ENCODE measurements around the gene FAM171A1. TPM values are rescaled to one million over a fixed set of nuclear protein-coding genes. Genes with fewer than 3 reads are reported as not detected.
A peak's percentile ranks its signal among the peaks of the same experiment; 100 is the strongest.

FAM171A1 gene
- total RNA-seq, 2 donors from 2014 or later, result 2.4 to 3.9 TPM

DNA sequence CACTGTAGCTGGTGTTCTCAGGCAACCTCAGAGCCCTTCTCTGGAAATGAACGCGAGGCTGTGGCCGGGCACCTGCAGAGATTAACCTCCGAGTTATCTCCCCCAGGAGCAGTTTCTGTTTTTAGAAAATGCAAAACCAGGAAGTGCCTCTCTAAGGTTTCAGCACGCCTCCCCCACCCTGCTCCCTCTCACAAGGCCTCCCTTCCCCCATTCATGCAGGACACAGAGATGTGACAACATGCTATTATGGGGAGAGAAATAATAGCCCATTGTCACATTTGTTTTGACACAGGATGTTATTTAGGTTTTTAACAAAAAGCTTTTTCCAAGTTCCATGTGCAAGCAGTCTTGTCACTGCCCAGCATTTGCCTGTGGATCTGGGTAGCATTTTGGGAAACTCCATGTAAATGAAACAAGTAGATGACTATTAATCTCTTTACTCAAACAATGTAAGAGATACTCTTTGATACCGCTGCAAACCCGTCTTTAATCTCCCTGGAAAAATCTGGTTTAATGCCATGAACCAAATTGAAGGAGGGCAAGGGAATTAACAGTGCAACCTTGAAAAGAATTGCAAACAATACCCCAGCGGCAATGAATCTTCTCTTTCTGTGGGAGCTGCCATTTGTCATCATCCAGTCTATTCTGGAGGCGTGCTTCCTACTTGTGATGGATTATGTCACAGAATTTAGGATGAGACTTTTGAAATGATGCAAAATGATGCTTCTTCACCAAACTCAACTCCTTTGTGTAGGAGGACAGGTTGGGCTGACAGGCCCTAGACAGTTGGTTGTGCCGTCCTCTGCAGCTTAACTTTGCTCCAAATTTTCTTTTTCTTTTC lies 116.1 kb downstream of the FAM171A1 start:
- ATAC-seq (replicated peaks), result peak; percentile 78
- Mint-ChIP-seq H3K36me3 (ENCODE audit: low read depth) (no peaks in the 10 kb centered on the region), H3K4me3 (peak overlapping the region; percentile 87), H3K9me3 (no peaks in the 10 kb centered on the region), H3K4me1 (peaks cover 12% of the 10 kb centered on the region), H3K27ac (peak overlapping the region; percentile 88), H3K27me3 (no peaks in the 10 kb centered on the region)

DNA sequence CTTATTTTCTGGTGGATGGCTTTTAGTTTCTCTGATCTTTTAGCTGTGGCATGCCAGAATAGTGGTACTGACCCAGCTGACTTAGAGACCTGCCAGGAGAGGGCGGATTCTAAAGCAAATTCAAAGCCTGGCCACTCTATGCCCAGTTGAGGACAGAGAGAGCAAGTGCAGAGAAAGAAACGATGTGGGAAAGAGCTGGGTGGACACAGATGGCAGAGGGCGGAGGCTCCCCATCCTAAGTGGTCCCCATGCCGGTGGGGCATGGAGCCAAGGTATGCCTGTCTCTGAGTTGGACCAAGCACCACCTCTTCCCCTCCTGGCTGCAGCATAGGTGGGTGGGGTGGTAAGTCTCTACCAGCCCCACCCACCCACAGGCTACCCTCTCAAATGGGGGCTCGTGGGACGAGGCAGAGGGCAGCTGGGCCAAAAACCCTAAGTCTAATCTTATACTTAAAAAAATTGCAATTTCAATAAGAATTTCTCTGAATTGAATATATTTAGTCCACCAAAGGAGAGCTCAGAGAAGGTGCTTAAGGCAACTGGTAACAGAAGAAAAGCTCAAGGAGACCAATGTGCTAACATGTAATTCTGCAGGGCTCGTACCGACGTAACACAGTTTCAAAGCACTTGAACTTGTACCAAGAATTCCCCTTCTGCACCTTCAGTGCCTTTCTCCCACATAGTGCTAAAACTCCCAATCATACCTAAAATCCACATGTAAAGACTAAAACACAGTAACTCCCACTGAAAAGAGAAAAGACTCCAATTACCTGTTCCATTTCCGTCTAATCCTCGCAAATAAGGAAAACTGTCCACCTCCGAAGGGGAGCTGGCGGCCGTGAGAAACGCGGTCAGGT lies 116.9 kb downstream of the FAM171A1 start:
- peak overlapping the region; percentile 87 for H3K4me3 Mint-ChIP-seq
- H3K36me3 Mint-ChIP-seq (ENCODE audit: low read depth), result no peaks in the 10 kb centered on the region
- H3K9me3 Mint-ChIP-seq, result no peaks in the 10 kb centered on the region
- ATAC-seq (replicated peaks), result peak; percentile 65
- peak overlapping the region; percentile 88 for H3K27ac Mint-ChIP-seq
- peaks cover 12% of the 10 kb centered on the region for H3K4me1 Mint-ChIP-seq
- H3K27me3 Mint-ChIP-seq, result no peaks in the 10 kb centered on the region

DNA sequence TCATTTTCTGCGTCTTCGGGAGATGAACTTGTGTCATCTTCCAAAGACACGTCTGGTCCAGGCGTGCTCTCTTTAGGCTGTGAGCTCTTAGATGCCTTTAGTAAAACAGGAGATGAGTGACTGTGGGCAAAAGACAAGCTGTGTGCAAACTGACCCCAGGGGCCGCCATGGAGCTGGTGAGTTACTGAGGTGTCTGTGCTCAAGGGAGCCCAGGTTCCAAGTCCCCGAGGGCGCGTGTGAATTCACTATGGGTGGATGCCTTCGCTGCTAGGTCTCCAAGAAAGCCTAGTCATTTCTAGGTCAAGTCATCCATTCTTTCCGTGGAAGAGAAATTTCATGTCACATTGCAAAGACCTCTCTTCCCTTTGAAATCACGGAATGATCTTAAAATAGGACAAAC lies 118.7 kb downstream of the FAM171A1 start:
- Mint-ChIP-seq H3K27me3 (no peaks in the 10 kb centered on the region), H3K4me1 (peaks cover 12% of the 10 kb centered on the region), H3K4me3 (no peak overlapping the region), H3K9me3 (no peaks in the 10 kb centered on the region), H3K27ac (no peak overlapping the region), H3K36me3 (ENCODE audit: low read depth) (no peaks in the 10 kb centered on the region)
- ATAC-seq (replicated peaks), result no peak

DNA sequence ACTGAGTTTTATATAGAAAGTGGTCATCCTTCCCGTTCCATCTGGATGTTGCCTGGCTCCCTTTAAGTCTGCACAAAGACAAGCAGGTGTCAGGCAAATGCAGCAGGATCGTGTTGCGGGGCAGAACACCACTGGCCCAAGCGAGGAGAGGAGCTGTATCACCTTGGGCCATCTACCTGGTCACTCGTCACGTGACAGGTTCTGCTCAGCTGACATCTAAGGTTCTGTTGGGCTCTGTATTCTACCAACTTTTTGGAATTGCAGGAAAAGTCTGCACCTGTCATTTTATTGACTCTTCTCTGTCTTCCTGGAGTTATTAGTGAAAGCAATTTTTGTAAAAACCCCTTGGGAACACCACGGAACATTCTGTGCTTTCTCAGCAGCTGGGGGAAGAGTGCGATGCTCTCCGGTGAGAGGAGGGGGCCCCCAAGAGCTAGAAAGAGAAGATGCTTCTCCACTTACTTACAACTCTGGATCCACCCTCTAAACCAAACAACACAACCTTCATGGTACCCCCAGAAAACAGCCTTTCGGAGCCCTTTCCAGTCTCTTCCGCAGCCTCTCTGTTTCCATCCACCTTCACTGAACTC lies 119.2 kb downstream of the FAM171A1 start:
- Mint-ChIP-seq H3K36me3 (ENCODE audit: low read depth) (peaks cover under 1% of the 10 kb centered on the region), H3K4me3 (no peak overlapping the region), H3K9me3 (no peaks in the 10 kb centered on the region), H3K27me3 (no peaks in the 10 kb centered on the region), H3K27ac (no peak overlapping the region), H3K4me1 (peaks cover 12% of the 10 kb centered on the region)
- ATAC-seq (replicated peaks), result no peak

DNA sequence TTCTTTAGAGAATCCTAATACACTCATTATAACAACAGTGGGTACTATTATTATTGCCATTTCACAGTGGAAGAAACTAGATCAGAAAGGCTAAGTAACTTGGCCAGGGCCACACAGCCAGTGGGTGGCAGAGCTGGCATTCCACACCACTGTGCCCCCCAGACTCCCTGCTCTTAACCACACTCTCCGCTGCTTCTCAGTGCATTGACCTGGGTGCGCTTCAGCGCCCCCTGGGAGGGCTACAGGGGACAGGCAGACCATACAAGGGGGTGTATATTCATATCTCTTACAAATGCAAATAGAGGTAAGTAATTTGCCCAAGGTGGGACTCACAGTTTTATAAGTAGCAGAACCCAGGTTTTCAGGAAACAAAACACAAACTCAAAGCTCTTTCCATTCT lies 125.6 kb downstream of the FAM171A1 start:
- Mint-ChIP-seq H3K9me3 (no peaks in the 10 kb centered on the region), H3K4me3 (no peak overlapping the region), H3K27me3 (no peaks in the 10 kb centered on the region), H3K4me1 (peaks cover 4% of the 10 kb centered on the region), H3K36me3 (ENCODE audit: low read depth) (peaks cover 11% of the 10 kb centered on the region), H3K27ac (no peak overlapping the region)
- no peak for ATAC-seq (replicated peaks)

DNA sequence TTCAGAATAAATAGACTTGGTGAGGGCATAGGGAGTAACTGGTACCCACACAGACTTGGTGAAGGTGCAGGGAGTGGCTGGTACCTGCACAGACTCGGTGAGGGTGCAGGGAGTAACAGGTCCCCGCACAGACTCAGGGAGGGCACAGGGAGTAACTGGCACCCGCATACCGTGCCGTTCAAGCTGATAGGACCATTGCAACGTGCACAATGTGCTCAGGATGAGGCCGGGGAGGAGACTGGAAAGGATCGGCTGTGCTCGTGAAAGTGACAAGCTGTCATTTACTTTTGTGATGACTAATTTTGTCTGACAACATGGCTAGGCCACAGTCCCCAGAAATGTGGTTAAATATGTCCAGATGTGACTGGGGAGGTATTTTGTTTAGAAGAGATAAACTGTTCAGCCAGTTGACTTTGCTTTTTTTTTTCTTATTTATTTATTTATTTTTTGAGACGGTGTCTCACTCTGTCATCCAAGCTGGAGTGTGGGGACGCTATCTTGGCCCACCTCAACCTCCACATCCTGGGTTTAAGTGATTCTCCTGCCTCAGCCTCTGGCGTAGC lies 126.4 kb downstream of the FAM171A1 start:
- peaks cover 11% of the 10 kb centered on the region for H3K36me3 Mint-ChIP-seq (ENCODE audit: low read depth)
- H3K27me3 Mint-ChIP-seq, result no peaks in the 10 kb centered on the region
- no peaks in the 10 kb centered on the region for H3K9me3 Mint-ChIP-seq
- ATAC-seq (replicated peaks), result peak; percentile 85
- H3K4me3 Mint-ChIP-seq, result no peak overlapping the region
- no peak overlapping the region for H3K27ac Mint-ChIP-seq
- peaks cover 4% of the 10 kb centered on the region for H3K4me1 Mint-ChIP-seq

DNA sequence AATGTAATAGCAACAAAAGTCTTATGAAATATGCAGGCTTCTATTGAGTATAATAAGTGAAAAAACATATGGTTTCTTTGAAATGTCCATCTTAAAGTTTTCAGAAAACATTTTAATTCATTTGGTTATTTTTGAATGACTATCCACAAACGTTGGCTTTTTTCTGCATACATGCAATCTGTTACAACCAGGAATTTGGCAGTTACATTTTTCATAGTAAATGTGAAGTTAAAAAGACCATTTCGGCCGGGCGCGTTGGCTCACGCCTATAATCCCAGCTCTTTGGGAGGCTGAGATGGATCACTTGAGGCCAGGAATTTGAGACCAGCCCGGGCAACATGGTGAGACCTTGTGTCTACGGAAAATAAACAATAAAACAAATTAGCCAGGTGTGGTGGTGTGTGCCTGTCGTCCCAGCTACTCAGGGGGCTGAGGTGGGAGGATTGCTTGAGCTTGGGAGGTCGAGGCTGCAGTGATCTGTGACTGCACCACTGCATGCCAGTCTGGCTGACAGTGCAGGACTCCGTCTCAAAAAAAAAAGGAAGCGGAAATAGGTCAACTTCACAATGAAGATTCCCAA lies 128.7 kb downstream of the FAM171A1 start:
- Mint-ChIP-seq H3K36me3 (ENCODE audit: low read depth) (peaks cover 11% of the 10 kb centered on the region), H3K27ac (no peak overlapping the region), H3K4me1 (peaks cover 4% of the 10 kb centered on the region), H3K9me3 (no peaks in the 10 kb centered on the region), H3K4me3 (no peak overlapping the region), H3K27me3 (no peaks in the 10 kb centered on the region)
- ATAC-seq (replicated peaks), result no peak

DNA sequence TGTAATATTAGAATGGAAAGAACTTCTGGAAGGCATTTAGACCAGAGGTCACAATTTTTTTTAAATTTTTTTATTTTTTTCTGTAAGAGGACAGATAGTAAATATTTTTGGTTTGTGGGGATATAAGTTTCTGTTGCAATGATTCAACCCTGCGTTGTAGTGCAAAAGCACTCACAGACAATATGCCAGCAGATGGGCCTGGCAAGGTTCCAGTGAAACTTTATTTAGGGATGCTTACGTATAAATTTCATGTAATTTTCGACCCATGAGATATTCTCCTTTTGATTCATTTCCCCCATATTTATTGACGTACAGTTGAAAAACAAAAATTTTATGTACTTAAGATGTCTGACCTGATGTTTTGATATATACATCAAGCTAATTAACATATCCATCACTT lies 129.8 kb downstream of the FAM171A1 start:
- H3K9me3 Mint-ChIP-seq, result no peaks in the 10 kb centered on the region
- ATAC-seq (replicated peaks), result no peak
- H3K4me1 Mint-ChIP-seq, result peaks cover 9% of the 10 kb centered on the region
- peaks cover 5% of the 10 kb centered on the region for H3K36me3 Mint-ChIP-seq (ENCODE audit: low read depth)
- no peak overlapping the region for H3K4me3 Mint-ChIP-seq
- H3K27me3 Mint-ChIP-seq, result no peaks in the 10 kb centered on the region
- H3K27ac Mint-ChIP-seq, result no peak overlapping the region

DNA sequence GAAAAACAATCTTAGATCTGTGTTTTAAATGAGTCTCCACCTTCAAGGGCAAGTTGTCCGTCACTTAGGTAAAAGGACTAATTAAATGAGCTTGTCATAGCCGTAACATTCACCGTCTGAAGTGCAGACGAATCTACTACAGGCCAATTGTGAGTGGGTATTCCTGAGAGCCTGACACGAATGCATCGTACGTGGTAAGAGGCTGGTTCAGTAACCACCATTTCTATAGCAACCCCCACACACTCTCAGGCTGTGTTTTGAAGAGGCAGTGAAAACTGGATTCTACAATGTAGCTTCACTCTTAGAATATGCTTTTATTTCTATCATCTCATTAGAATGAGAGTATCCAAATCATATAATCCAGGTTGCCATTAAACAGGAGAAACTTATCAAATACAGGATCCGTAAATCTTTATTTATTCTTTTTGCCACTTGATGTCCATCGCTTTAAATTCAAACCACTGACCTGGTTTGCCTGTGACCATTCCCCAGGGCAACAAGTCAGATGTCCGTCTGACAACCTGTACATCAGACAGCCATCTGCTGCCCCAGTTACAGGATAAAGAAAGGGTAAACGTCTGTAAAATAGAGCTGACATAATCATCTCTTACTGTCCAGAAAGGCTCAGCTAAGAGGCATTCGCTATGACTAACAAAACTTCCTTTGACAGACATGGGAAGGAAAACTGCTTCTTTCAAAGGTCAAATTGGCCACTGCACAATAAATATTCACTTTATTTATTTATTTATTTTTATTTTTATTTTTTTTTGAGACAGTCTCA lies 132.3 kb downstream of the FAM171A1 start:
- peak overlapping the region; percentile 38 for H3K4me3 Mint-ChIP-seq
- peak overlapping the region; percentile 84 for H3K27ac Mint-ChIP-seq
- ATAC-seq (replicated peaks), result peak; percentile 98
- H3K36me3 Mint-ChIP-seq (ENCODE audit: low read depth), result no peaks in the 10 kb centered on the region
- H3K4me1 Mint-ChIP-seq, result peaks cover 5% of the 10 kb centered on the region
- H3K9me3 Mint-ChIP-seq, result no peaks in the 10 kb centered on the region
- no peaks in the 10 kb centered on the region for H3K27me3 Mint-ChIP-seq

DNA sequence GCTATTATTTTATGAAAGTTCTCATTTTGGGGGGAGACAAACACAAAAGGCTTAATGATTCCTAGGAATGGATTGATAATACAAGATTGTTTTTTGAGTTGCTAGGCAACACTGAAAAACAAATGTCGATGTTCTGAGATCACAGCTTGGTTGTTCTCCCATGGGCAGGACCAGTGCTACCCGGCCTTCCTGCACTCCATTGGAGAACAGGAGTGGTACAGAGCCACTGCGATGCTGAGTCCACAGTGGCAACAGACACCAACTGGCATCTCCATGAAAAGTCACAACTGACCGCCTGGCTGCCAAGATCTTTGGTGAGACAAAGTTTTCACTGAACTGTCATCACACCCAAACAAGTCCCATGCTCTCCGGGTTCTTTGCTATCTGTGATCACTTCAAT lies 133.7 kb downstream of the FAM171A1 start:
- Mint-ChIP-seq H3K27me3 (no peaks in the 10 kb centered on the region), H3K4me3 (no peak overlapping the region), H3K4me1 (peaks cover 5% of the 10 kb centered on the region), H3K36me3 (ENCODE audit: low read depth) (no peaks in the 10 kb centered on the region), H3K9me3 (no peaks in the 10 kb centered on the region), H3K27ac (peak overlapping the region; percentile 84)
- no peak for ATAC-seq (replicated peaks)

DNA sequence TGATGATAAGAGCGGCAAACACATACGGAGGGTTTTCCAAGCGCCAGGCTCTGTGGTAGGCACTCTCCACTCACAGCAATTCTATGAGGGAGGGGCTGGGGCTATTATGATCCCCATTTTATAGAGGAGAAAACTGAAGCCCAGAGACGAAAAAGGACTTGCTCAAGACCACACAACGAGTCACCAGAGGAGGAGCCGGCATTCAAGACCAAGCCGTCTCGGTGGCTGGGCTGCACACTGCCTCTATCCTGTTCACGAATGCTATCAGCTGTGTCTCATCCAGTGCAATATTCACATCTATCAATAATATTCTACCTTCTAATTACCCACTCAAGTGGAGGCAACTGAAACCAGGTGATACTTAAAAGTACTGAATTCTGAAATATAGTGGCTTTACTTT lies 134.7 kb downstream of the FAM171A1 start:
- H3K27me3 Mint-ChIP-seq, result no peaks in the 10 kb centered on the region
- H3K4me3 Mint-ChIP-seq, result no peak overlapping the region
- ATAC-seq (replicated peaks), result no peak
- H3K27ac Mint-ChIP-seq, result no peak overlapping the region
- no peaks in the 10 kb centered on the region for H3K9me3 Mint-ChIP-seq
- peaks cover 5% of the 10 kb centered on the region for H3K4me1 Mint-ChIP-seq
- H3K36me3 Mint-ChIP-seq (ENCODE audit: low read depth), result no peaks in the 10 kb centered on the region

DNA sequence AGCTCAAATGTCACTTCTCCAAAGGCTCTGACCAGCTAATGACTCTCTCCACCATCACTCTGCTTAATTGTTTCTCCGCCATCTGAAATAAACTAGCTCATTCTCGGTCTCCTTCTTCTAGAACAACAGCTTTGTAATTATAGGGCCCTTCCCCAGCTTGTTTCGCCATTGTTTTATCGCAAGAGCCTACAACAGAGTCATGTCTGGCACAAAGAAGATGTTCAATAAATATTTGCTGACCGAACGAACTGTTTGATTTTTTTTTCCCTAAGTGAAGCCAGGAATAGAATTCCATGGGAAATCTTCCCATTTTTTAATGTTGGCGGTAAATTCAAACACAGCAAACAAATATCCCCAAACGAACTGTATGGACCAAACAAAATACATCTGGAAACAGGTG lies 138.8 kb downstream of the FAM171A1 start:
- Mint-ChIP-seq H3K36me3 (ENCODE audit: low read depth) (no peaks in the 10 kb centered on the region), H3K27ac (no peak overlapping the region), H3K4me3 (no peak overlapping the region), H3K4me1 (peaks cover 14% of the 10 kb centered on the region), H3K9me3 (no peaks in the 10 kb centered on the region), H3K27me3 (no peaks in the 10 kb centered on the region)
- ATAC-seq (replicated peaks), result no peak

DNA sequence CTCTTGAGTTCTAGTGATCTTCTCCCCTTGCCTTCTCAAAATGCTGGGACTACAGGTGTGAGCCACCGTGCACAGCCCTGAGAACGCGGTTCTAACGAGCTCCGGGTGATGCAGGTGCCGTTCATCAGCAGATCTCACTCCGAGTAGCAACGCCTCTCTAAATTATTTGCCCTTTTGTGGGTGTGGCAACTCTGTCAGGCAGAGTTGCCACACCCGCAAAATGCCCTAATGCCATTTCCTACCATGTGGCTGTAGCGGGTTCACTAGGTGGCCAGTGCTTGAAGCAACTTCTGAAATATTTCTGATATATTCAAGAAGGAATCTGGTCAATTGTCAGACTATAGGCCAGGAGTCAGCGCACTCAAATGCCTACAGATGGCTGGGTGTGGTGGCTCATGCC lies 139.7 kb downstream of the FAM171A1 start:
- Mint-ChIP-seq H3K4me3 (no peak overlapping the region), H3K9me3 (no peaks in the 10 kb centered on the region), H3K4me1 (peaks cover 9% of the 10 kb centered on the region), H3K36me3 (ENCODE audit: low read depth) (no peaks in the 10 kb centered on the region), H3K27ac (no peak overlapping the region), H3K27me3 (no peaks in the 10 kb centered on the region)
- ATAC-seq (replicated peaks), result no peak
